ACC112 (cell line): ENCODE data around the gene CDH2.

Experiments
- H2AFZ ChIP-seq: fragments of 200-600 bp; sonication (generic); one replicate; pipeline ENCODE4 v1.6.0; 2017; ENCODE audit warnings: antibody characterized with exemption, low read length; ENCODE audit not compliant: unreplicated experiment
- H3K27ac ChIP-seq: fragments of 200-600 bp; sonication (generic); 2 replicates; pipeline ENCODE4 v1.5.1; 2014; ENCODE audit warnings: low read depth, mild to moderate bottlenecking, antibody characterized with exemption, low read length, moderate library complexity
- H3K27me3 ChIP-seq: fragments of 200-600 bp; sonication (generic); 2 replicates; pipeline ENCODE4 v1.6.1; 2014; ENCODE audit warnings: mild to moderate bottlenecking, antibody characterized with exemption, low read length, moderate library complexity, mixed read lengths; ENCODE audit not compliant: insufficient read depth
- H3K36me3 ChIP-seq: fragments of 200-600 bp; sonication (generic); 2 replicates; pipeline ENCODE4 v1.6.1; 2016; ENCODE audit warnings: mild to moderate bottlenecking, antibody characterized with exemption, low read length, moderate library complexity, mixed read lengths; ENCODE audit not compliant: insufficient read depth
- H3K4me1 ChIP-seq: fragments of 200-600 bp; sonication (generic); one replicate; pipeline ENCODE4 v1.6.1; 2016; ENCODE audit warnings: low read length, mixed read lengths; ENCODE audit not compliant: insufficient read depth, unreplicated experiment, control insufficient read depth
- H3K4me3 ChIP-seq: fragments of 200-600 bp; sonication (generic); 2 replicates; pipeline ENCODE4 v1.5.1; 2014; ENCODE audit warnings: mild to moderate bottlenecking, low read depth, low read length
- H3K79me2 ChIP-seq: fragments of 200-600 bp; sonication (generic); one replicate; pipeline ENCODE4 v1.6.0; 2016; ENCODE audit warnings: low read length; ENCODE audit not compliant: control insufficient read depth, unreplicated experiment, insufficient read depth

CDH2 gene

DNA sequence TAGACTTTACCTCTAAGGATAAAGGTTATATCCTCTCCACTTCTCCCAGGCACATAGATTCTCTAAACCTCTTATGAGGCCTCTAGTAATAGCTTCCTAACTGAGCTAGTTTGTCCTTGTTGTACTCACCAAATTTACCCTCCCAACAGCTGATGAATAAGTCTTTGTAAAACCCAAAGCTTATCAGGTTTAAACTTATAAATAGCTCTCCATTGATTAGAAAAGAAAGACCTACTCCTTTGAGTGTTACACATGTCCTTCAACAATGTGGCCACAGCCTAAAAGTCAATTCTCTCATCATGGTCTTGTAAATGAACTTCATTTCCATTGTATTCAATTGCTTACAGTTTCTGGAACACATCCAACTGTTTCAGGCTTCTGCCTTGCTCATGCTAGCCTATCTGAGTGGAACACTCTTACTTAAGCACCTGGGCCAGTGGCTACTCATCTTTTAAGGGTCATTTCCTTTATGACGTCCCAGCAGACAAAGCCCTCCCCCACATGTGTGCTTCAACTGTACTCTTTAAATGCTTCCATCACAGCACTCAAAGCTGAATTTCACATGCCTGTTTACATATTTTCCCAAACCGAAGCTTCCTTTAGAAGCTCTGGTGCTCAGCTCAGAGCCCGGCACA is 131.6 kb downstream of the CDH2 start:
- Histone ChIP-seq H3K4me1 (peaks cover 23% of the 10 kb centered on the region), H3K27ac (no peak overlapping the region), H3K79me2 (peaks cover 7% of the 10 kb centered on the region), H3K27me3 (no peaks in the 10 kb centered on the region), H3K4me3 (no peak overlapping the region), H2AFZ (no peak overlapping the region), H3K36me3 (no peaks in the 10 kb centered on the region)

- Histone ChIP-seq H3K4me1 (peaks cover 28% of the 10 kb centered on the region), H3K79me2 (peaks cover 5% of the 10 kb centered on the region), H3K27me3 (no peaks in the 10 kb centered on the region)
Measured at GRCh38 chr18:28044036-28044435, 132.9 kb downstream of the CDH2 start.

GRCh38 chr18:28043631-28044030 is 133.3 kb downstream of the CDH2 start:
- Histone ChIP-seq H3K4me1 (peaks cover 29% of the 10 kb centered on the region), H2AFZ (no peak overlapping the region), H3K36me3 (no peaks in the 10 kb centered on the region), H3K4me3 (no peak overlapping the region), H3K27ac (no peak overlapping the region), H3K27me3 (no peaks in the 10 kb centered on the region), H3K79me2 (peaks cover 5% of the 10 kb centered on the region)

More at GRCh38 chr18:28044036-28044435, 132.9 kb downstream of the CDH2 start:
- H3K27ac ChIP-seq = no peak overlapping the region
- no peaks in the 10 kb centered on the region for H3K36me3 ChIP-seq
- H2AFZ ChIP-seq = no peak overlapping the region
- no peak overlapping the region for H3K4me3 ChIP-seq

GRCh38 chr18:28041366-28041765 is 135.6 kb downstream of the CDH2 start:
- Histone ChIP-seq H3K79me2 (peaks cover 6% of the 10 kb centered on the region), H3K27me3 (no peaks in the 10 kb centered on the region), H2AFZ (no peak overlapping the region), H3K27ac (no peak overlapping the region), H3K36me3 (no peaks in the 10 kb centered on the region), H3K4me1 (peaks cover 25% of the 10 kb centered on the region), H3K4me3 (no peak overlapping the region)

DNA sequence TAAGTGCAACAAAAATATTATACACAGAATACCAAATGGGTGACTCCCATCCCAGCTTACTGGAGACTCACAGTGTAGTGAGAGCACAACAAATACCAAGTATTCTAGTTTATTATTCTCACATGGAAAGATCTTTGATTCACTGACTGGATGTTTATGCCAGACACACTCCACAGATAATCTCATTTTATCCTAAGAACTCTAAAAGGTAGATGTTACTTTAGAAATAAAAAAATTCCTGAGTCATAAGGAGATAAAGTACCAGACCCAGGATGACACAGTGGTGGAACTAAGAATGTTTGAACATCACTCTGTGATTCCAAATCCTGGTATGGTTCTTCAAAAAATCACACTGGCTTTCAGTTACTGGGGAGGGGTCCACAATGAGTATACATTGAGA is 136.2 kb downstream of the CDH2 start:
- Histone ChIP-seq H3K79me2 (peaks cover 6% of the 10 kb centered on the region), H3K4me1 (peaks cover 18% of the 10 kb centered on the region), H3K4me3 (no peak overlapping the region), H3K27me3 (no peaks in the 10 kb centered on the region), H3K36me3 (no peaks in the 10 kb centered on the region), H3K27ac (no peak overlapping the region), H2AFZ (no peak overlapping the region)

GRCh38 chr18:28040211-28040610 is 136.7 kb downstream of the CDH2 start:
- Histone ChIP-seq H2AFZ (no peak overlapping the region), H3K36me3 (no peaks in the 10 kb centered on the region), H3K27me3 (no peaks in the 10 kb centered on the region), H3K79me2 (peaks cover 6% of the 10 kb centered on the region), H3K4me1 (peaks cover 14% of the 10 kb centered on the region), H3K4me3 (no peak overlapping the region), H3K27ac (no peak overlapping the region)

DNA sequence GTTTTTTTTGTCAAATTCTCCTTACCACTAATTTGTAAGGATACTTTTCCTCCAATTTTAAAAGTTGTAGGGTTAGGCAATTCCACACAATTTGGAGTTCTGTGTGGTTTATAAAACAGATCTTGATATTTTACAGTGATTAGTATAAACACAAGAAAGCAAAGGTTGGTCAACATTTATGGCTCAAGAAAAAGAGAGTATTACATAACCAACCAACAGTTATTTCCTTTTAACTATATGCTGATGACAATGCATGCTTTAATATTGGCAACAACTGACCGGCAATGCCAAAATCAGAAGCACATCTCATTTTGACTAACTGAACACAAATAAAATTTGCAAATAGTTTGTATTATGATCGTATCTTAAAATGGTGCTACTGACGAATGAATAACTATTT is 137.2 kb downstream of the CDH2 start:
- Histone ChIP-seq H2AFZ (no peak overlapping the region), H3K27me3 (no peaks in the 10 kb centered on the region), H3K36me3 (no peaks in the 10 kb centered on the region), H3K27ac (no peak overlapping the region), H3K4me3 (no peak overlapping the region), H3K4me1 (peaks cover 11% of the 10 kb centered on the region), H3K79me2 (peaks cover 4% of the 10 kb centered on the region)

DNA sequence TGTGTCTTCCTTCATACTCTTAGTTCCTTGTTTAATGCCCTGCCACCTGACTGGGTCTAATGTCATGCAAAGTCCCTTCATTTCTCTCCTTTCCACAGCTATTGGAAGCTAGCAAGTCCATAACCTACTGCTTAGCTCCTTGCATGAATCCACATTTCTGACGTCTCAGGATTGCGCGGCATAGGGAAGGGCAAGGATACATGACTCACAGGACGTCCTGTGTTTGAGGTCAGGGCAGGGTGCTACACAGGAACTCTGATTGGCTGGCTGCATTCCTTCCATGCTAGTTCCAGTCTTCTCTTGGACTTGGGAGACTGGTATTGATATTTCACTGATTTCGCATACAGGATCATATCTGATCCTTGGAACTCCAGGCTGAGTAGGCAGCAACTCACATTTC is 137.9 kb downstream of the CDH2 start:
- Histone ChIP-seq H3K27ac (no peak overlapping the region), H3K36me3 (no peaks in the 10 kb centered on the region), H3K4me3 (no peak overlapping the region), H2AFZ (no peak overlapping the region), H3K4me1 (peaks cover 11% of the 10 kb centered on the region), H3K79me2 (peaks cover 4% of the 10 kb centered on the region), H3K27me3 (no peaks in the 10 kb centered on the region)

- Histone ChIP-seq H2AFZ (no peak overlapping the region), H3K79me2 (peaks cover 6% of the 10 kb centered on the region), H3K27ac (no peak overlapping the region), H3K27me3 (no peaks in the 10 kb centered on the region), H3K4me1 (peaks cover 23% of the 10 kb centered on the region), H3K36me3 (no peaks in the 10 kb centered on the region), H3K4me3 (no peak overlapping the region)
Measured at GRCh38 chr18:28036488-28036887, 140.4 kb downstream of the CDH2 start.

DNA sequence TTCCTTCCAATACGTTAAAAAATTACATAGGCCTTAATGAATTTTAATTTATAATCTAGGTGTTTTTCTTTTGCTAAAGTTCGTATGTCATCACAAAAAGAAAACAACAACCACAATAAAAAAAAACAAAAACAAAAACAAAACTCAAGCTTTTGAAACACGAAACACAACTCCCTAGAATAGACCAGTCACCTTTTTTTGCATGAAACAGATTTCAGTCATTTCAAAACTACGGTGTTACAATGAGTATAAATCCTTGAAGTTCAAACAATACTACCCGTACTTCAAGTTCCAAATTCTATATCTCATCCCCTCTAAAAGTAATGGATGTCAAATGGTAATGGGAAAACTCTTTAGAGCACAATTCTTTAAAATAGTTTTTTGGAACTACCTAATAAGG is 142.4 kb downstream of the CDH2 start:
- no peak overlapping the region for H3K27ac ChIP-seq

GRCh38 chr18:28032177-28032576 is 144.8 kb downstream of the CDH2 start:
- no peaks in the 10 kb centered on the region for H3K27me3 ChIP-seq
- H3K36me3 ChIP-seq = no peaks in the 10 kb centered on the region
- H2AFZ ChIP-seq = no peak overlapping the region
- H3K27ac ChIP-seq = no peak overlapping the region
- no peak overlapping the region for H3K4me3 ChIP-seq
- H3K4me1 ChIP-seq = peaks cover 14% of the 10 kb centered on the region
- H3K79me2 ChIP-seq = peaks cover 16% of the 10 kb centered on the region

More for the DNA sequence above, 142.4 kb downstream of the CDH2 start:
- H3K36me3 ChIP-seq = no peaks in the 10 kb centered on the region
- no peaks in the 10 kb centered on the region for H3K27me3 ChIP-seq
- peaks cover 14% of the 10 kb centered on the region for H3K79me2 ChIP-seq
- H3K4me3 ChIP-seq = no peak overlapping the region
- H2AFZ ChIP-seq = no peak overlapping the region
- peaks cover 20% of the 10 kb centered on the region for H3K4me1 ChIP-seq
